A549 treated with ZK216348 at 1 μM for 4 hours (cell line): Measurements from ENCODE around the gene OR2D3. TPM values are rescaled to one million over a fixed set of nuclear protein-coding genes. Genes with fewer than 3 reads are reported as not detected.

ENCODE experiments used
- total RNA-seq: library from RNA; stranded (reverse); fragments of 200-300 nt; extraction: Qiagen RNA extraction; gene quantifications from 5 replicates; pipeline ENCODE4 v1.2.3, GENCODE V29; 2022; ENCODE audit warnings: low read depth

The OR2D3 gene
- not detected in 5 replicates for total RNA-seq

DNA sequence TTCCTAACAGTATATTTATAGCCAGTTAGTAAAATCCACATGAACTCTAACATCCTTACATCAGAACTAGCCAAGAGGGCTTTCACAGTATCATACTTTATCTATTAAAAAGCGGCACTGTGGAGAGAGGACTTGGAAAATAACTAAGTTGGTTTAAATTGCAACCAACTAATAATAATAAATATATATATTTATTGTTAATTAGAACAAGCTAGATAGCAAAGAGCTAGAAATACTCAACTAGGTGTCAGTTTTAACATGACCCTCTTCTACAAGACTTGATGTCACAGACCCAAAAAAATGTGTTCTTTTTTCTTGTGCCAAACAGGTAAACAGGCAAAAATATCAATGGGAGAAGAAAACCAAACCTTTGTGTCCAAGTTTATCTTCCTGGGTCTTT is at the start of gene OR2D3:
Gene OR2D3, plus strand, starts transcription at position 301 of the 400 bp plus-strand sequence. Its CDS starts 0 bp downstream, at position 301.

DNA sequence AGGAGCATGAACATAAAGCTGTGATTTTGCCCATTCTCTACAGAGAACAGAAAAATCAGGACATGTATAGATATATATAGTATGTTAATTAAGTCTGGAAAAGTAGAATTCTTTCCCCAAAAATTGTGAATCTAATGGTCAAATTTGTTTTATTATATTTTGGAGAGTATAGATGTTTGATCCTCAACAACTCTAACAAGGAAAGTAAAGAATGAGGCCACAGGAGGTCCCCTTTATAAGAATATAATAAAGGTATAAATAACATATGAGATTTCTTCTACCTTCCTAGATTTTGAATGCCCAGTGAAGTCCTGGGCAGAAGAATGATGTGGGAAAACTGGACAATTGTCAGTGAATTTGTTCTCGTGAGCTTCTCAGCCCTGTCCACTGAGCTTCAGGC is 44.5 kb upstream of the OR2D3 start, which contains the start of gene OR10A4:
Gene OR10A4, plus strand, starts transcription at position 301 of the 400 bp plus-strand sequence. Its CDS starts 23 bp downstream, at position 324.

DNA sequence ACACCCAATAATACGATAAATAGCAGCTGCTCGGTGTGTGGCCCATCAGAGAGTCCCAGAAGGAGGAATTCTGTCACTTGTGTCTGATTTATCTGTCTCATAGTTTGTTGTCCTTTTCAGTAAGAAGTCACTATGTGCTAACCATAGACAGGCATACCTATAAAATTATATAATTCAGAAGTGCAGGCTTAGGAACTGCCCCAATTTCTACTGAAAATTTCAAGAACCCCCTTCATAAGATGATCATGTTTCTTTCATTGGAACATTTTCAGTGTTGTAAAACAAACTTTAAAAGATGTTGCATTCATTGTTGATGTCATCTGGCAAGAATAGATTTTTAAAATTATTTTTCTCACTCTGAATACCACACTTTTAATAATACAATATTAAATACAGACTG is 28.4 kb upstream of the OR2D3 start, which contains the start of gene OR2D2:
Gene OR2D2, minus strand, starts transcription at position 101 of the 400 bp plus-strand sequence. Its CDS starts 0 bp downstream, at position 101.

GRCh38 chr11:6926208-6927029 is 5.6 kb downstream of the OR2D3 start, which contains the start of gene ZNF215:
Gene ZNF215 (plus strand): TSS chr11:6926426. CDS start chr11:6932273, 5,847 bp downstream.

Other genes starting within 250 kb of the OR2D3 start
- gene MRPL17, start 237.7 kb upstream of the OR2D3 start, total RNA-seq = 81.5 to 138 TPM (median 96.2 TPM) in 5 replicates
- gene OR2AG2, start 149.0 kb upstream of the OR2D3 start, total RNA-seq = not detected in 5 replicates
- gene OR2AG1, start 138.0 kb upstream of the OR2D3 start, total RNA-seq = not detected in 5 replicates
- gene OR6A2, start 121.3 kb upstream of the OR2D3 start, total RNA-seq = not detected in 5 replicates
- gene OR10A5, start 75.3 kb upstream of the OR2D3 start, total RNA-seq = not detected in 5 replicates
- gene OR10A2, start 57.9 kb upstream of the OR2D3 start, total RNA-seq = not detected in 5 replicates
- gene OR10A4, start 44.4 kb upstream of the OR2D3 start, total RNA-seq = not detected in 5 replicates
- not detected in 5 replicates for gene OR2D2, start 28.5 kb upstream of the OR2D3 start, total RNA-seq
- 1.0 to 1.7 TPM (median 1.2 TPM) in 5 replicates for gene ZNF215, start 5.4 kb downstream of the OR2D3 start, total RNA-seq
- 0.49 to 1.5 TPM (median 0.73 TPM) in 5 replicates for gene ZNF214, start 99.3 kb downstream of the OR2D3 start, total RNA-seq
- gene NLRP14, start 99.5 kb downstream of the OR2D3 start, total RNA-seq = not detected in 5 replicates
- gene RBMXL2, start 168.0 kb downstream of the OR2D3 start, total RNA-seq = not detected in 5 replicates